ENCODE measurements around the gene TRAF2. TPM values are rescaled to one million over a fixed set of nuclear protein-coding genes. Genes with fewer than 3 reads are reported as not detected.

TRAF2 gene
- total and polyA plus RNA-seq, 2 donors (not counting 1 experiment from before 2014, with no cell fraction given) = 25.5 to 54.5 TPM

DNA sequence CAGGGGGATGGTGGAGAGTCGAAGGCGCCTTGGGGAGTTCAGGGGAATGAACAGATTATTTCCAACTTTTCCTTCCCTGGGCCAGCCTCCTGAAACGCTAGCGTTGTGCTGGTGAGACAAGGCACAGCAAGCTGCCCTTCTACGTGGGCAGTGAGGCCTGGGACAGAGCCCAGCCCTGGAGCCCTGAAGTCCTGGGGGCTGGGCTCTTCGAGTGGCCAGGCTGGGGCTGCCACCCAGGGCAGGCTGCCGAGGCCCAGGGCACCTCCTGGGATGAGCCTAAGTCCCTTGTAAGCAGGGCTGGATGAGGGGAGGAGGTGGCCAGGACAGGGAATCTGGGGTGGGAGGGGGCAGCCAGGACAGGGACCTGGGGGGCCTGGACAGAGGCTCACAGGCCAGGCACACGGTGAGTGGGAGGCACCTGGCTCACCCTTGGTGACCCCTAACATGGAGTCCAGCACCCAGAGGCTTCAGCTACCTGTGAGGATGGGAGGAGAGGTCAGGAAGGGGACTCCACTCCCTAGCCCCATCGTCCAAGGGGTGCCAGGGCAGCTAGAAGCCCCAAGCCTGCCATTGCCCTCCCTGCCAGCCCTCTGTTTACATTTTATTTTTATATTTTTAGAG, 64.5 kb downstream of the TRAF2 start:
- CTCF ChIA-PET = interaction anchor here (0.5 to 1.0 kb wide), 2 partner anchors 84 to 96 kb away, joined by 5 read pairs; no protein-coding TSS in a partner anchor
- H3K4me2 ChIP-seq (replicated peaks; ENCODE audit: low read depth, low read length, poor library complexity, severe bottlenecking) = peak overlapping the region; percentile 94
- POLR2A ChIA-PET = no interaction called here

More for the DNA sequence above, 64.5 kb downstream of the TRAF2 start:
- Histone ChIP-seq H3K79me2 (ENCODE audit: control insufficient read depth, insufficient read depth, low read length) (no peaks in the 10 kb centered on the region), H2AFZ (ENCODE audit: insufficient read depth, low read depth, low read length, poor library complexity, severe bottlenecking) (peak overlapping the region; percentile 94), H4K20me1 (ENCODE audit: control insufficient read depth, insufficient read depth, low read length, poor library complexity, severe bottlenecking) (no peaks in the 10 kb centered on the region), H3K4me1 (ENCODE audit: control insufficient read depth in 2 of 2, insufficient read depth in 2 of 2, low read length in 2 of 2) (peaks cover 10 to 11% of the 10 kb centered on the region in 2 donors), H3K36me3 (replicated peaks in 1 of 2; ENCODE audit: control extremely low read depth in 1 of 2, control insufficient read depth in 1 of 2, extremely low read depth in 1 of 2, insufficient read depth in 2 of 2, low read length in 1 of 2) (no peaks in the 10 kb centered on the region), H3K4me3 (ENCODE audit: control extremely low read depth in 1 of 5, extremely low read depth in 1 of 5, insufficient read depth in 1 of 5, low read depth in 2 of 5, low read length in 4 of 5) (peak overlapping the region; percentile 44 to 65 (median 58)), H3K27me3 (replicated peaks in 1 of 4; ENCODE audit: control extremely low read depth in 1 of 4, control insufficient read depth in 3 of 4, insufficient read depth in 4 of 4, low read length in 3 of 4) (peaks cover 0 to 2% (median 0%) of the 10 kb centered on the region in 4 experiments), H3K27ac (ENCODE audit: low read length in 2 of 2) (peak overlapping the region in 1 of 2 donors; percentile 72), H3K9ac (ENCODE audit: low read length) (peak overlapping the region; percentile 66), H3K9me3 (ENCODE audit: control extremely low read depth in 1 of 3, control insufficient read depth in 2 of 3, insufficient read depth in 1 of 3, low read length in 2 of 3) (no peaks in the 10 kb centered on the region)
- H3K4me3 Mint-ChIP-seq = peak overlapping the region; percentile 88
- intact Hi-C loops (cut with micrococcal nuclease) = loop anchor here (1.0 kb wide), 1 partner anchor 75 kb away; no protein-coding TSS in a partner anchor
- H3K4me1 Mint-ChIP-seq = peaks cover 8% of the 10 kb centered on the region
- TF ChIP-seq EZH2 (IDR thresholded peaks at IDR 0.05; ENCODE audit: borderline replicate concordance, insufficient read depth, low read depth, low read length, poor library complexity, severe bottlenecking) = no peak
- TF ChIP-seq, protein P1, sequence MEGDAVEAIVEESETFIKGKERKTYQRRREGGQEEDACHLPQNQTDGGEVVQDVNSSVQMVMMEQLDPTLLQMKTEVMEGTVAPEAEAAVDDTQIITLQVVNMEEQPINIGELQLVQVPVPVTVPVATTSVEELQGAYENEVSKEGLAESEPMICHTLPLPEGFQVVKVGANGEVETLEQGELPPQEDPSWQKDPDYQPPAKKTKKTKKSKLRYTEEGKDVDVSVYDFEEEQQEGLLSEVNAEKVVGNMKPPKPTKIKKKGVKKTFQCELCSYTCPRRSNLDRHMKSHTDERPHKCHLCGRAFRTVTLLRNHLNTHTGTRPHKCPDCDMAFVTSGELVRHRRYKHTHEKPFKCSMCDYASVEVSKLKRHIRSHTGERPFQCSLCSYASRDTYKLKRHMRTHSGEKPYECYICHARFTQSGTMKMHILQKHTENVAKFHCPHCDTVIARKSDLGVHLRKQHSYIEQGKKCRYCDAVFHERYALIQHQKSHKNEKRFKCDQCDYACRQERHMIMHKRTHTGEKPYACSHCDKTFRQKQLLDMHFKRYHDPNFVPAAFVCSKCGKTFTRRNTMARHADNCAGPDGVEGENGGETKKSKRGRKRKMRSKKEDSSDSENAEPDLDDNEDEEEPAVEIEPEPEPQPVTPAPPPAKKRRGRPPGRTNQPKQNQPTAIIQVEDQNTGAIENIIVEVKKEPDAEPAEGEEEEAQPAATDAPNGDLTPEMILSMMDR (IDR thresholded peaks at IDR 0.05) = no peak
- H3K9me3 Mint-ChIP-seq (ENCODE audit: insufficient read depth) = no peaks in the 10 kb centered on the region
- peak overlapping the region; percentile 92 for H3K27ac Mint-ChIP-seq
- H3K27me3 Mint-ChIP-seq = no peaks in the 10 kb centered on the region
- DNase-seq (no peak), ATAC-seq (ENCODE audit: low read depth) (no peak)
- WGBS (ENCODE audit: insufficient coverage) = 84% methylated on average over 6 of the region's 9 CpGs
